ENCODE data around the gene DENND5B.

The DENND5B gene

DNA sequence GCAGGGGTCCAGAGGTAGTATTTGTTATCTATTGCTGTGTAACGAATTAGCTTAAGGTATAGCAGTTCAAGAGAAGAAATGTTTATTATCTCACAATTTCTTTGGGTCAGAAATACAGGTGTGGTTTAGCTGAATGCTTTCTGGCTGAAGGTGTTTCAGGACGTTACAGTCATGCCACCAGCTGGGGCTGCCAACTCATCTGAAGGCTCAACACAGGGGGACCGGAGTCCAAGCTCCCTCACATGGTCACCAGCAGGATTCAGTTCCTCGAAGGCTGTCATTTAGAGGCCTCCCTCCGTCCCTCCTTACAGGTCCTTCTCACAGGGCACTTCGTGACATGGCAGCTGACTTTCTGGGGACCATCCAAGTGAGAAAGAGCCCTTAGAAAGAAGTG is 227.5 kb downstream of the DENND5B start:
- Histone ChIP-seq H3K27me3 (ENCODE audit: control insufficient read depth in 1 of 2, insufficient read depth in 2 of 2, low read length in 2 of 2) (peaks cover 0 to 4% of the 10 kb centered on the region in 2 donors), H3K4me1 (ENCODE audit: control insufficient read depth, insufficient read depth, low read length) (no peaks in the 10 kb centered on the region), H3K4me3 (ENCODE audit: low read length in 2 of 2) (no peak overlapping the region), H3K9ac (ENCODE audit: low read length in 2 of 2) (no peak overlapping the region), H3K36me3 (ENCODE audit: control insufficient read depth in 2 of 2, insufficient read depth in 2 of 2, low read length in 2 of 2) (no peaks in the 10 kb centered on the region), H3K9me3 (ENCODE audit: control insufficient read depth in 2 of 2, low read length in 2 of 2) (no peaks in the 10 kb centered on the region), H3K27ac (ENCODE audit: low read length) (no peak overlapping the region)

DNA sequence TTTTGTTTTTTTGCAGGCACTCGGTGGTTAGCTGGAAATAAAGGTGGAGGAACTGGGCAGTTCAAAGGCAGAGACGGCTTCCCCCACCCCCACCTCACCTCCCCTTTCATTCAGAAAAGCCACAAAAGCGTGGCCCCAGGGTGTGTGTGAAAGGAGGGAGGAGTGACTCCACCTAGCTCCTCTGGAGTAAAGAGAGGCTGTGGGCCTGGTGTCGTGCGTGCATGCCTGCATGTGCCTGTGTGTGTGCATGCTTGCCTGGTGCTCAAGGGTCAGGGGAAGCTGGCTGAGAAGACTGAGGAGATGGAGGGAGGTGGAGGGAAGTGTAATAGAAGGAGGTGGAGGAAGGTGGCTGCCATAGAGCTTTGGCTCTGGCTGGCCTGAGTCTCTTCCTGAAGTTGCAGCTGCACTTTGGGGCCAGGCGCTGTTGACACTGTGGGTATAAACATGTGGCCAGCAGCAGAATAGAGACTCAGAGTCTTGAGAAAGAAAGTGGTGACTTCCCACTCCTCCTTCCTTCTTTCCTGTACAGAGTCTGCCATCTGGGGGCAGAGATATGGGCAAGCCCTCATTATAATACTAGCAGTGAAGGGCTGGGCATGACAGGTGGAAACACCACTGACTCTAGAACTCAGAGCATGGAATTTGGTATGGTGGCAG is 228.0 kb downstream of the DENND5B start:
- Histone ChIP-seq H3K36me3 (ENCODE audit: control insufficient read depth in 2 of 2, insufficient read depth in 2 of 2, low read length in 2 of 2) (no peaks in the 10 kb centered on the region), H3K9me3 (ENCODE audit: control insufficient read depth in 2 of 2, low read length in 2 of 2) (no peaks in the 10 kb centered on the region), H3K4me3 (ENCODE audit: low read length in 2 of 2) (no peak overlapping the region), H3K4me1 (ENCODE audit: control insufficient read depth, insufficient read depth, low read length) (no peaks in the 10 kb centered on the region), H3K9ac (ENCODE audit: low read length in 2 of 2) (no peak overlapping the region), H3K27me3 (ENCODE audit: control insufficient read depth in 1 of 2, insufficient read depth in 2 of 2, low read length in 2 of 2) (peaks cover 0 to 4% of the 10 kb centered on the region in 2 donors), H3K27ac (ENCODE audit: low read length) (no peak overlapping the region)

DNA sequence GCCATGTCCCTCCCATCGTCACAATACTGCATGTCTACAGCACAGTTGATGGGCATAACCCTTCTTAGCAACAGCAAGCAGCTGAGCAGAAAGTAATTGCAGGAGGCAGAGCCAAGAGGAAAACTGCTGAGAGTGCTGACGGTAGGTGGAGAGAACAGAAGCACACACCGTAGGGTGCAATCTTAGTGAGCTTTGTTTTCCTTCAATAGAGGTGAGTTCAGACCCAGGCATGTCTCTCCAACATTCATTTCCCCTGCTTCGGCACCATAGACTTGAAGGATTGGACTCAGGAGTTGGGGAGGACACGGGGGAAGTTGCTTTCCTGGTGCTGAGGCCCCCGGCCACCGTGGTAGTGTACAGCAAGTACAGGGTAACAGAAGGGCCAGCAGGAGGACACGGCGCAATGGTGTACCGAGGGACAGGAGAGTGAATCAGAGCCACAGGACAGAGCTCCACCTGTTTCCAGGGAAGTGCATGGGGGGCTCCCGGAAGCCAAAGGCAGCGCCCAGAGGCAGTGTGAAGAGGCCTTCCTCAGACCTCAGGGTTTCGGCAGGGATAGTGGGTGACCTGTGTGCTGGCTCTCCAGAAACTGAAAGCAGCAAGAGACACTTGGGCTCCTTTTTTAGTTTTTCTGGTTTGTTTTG is 228.7 kb downstream of the DENND5B start:
- Histone ChIP-seq H3K27ac (ENCODE audit: low read length) (no peak overlapping the region), H3K27me3 (ENCODE audit: control insufficient read depth in 1 of 2, insufficient read depth in 2 of 2, low read length in 2 of 2) (peaks cover 0 to 4% of the 10 kb centered on the region in 2 donors), H3K4me1 (ENCODE audit: control insufficient read depth, insufficient read depth, low read length) (no peaks in the 10 kb centered on the region), H3K36me3 (ENCODE audit: control insufficient read depth in 2 of 2, insufficient read depth in 2 of 2, low read length in 2 of 2) (no peaks in the 10 kb centered on the region), H3K4me3 (ENCODE audit: low read length in 2 of 2) (no peak overlapping the region), H3K9me3 (ENCODE audit: control insufficient read depth in 2 of 2, low read length in 2 of 2) (no peaks in the 10 kb centered on the region), H3K9ac (ENCODE audit: low read length in 2 of 2) (no peak overlapping the region)

DNA sequence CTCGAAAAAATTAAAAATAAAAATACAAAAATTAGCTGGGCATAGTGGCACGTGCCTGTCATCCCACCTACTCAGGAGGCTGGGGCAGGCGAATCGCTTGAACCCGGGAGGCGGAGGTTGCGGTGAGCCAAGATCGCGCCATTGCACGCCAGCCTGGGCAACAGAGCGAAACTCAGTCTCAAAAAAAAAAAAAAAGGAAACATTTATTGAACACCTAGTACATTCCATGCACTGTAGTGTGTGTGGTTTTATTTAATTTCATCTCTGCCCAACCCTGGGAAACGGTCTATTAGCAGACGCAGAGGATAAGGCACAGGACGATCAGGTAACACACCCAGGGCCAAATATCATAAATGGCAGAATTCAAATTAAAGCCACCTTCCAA is 229.2 kb downstream of the DENND5B start:
- Histone ChIP-seq H3K36me3 (ENCODE audit: control insufficient read depth in 2 of 2, insufficient read depth in 2 of 2, low read length in 2 of 2) (no peaks in the 10 kb centered on the region), H3K4me1 (ENCODE audit: control insufficient read depth, insufficient read depth, low read length) (no peaks in the 10 kb centered on the region), H3K27ac (ENCODE audit: low read length) (no peak overlapping the region), H3K27me3 (ENCODE audit: control insufficient read depth in 1 of 2, insufficient read depth in 2 of 2, low read length in 2 of 2) (peaks cover 0 to 4% of the 10 kb centered on the region in 2 donors), H3K9ac (ENCODE audit: low read length in 2 of 2) (no peak overlapping the region), H3K4me3 (ENCODE audit: low read length in 2 of 2) (no peak overlapping the region), H3K9me3 (ENCODE audit: control insufficient read depth in 2 of 2, low read length in 2 of 2) (no peaks in the 10 kb centered on the region)

DNA sequence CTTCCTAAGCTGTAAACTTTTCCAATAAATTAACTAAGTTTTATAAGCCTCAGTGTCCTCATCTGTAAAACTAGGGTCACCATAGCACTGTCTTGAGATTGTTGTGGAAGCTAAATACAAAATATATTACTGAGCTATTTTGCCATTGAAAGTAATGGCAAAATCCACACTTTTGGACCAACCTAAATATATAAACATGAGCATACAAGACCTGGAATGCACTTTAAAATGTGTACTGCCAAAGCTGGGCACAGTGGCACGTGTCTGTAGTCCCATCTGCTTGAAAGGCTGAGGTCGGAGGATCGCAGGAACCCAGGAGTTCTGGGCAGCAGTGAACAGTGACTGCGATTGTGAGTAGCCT is 235.2 kb downstream of the DENND5B start:
- H3K4me3 ChIP-seq (ENCODE audit: low read length in 2 of 2): no peak overlapping the region
- H3K9me3 ChIP-seq (ENCODE audit: control insufficient read depth in 2 of 2, low read length in 2 of 2): no peaks in the 10 kb centered on the region
- no peak overlapping the region for H3K27ac ChIP-seq (ENCODE audit: low read length)
- no peak overlapping the region for H3K9ac ChIP-seq (ENCODE audit: low read length in 2 of 2)
- no peaks in the 10 kb centered on the region for H3K4me1 ChIP-seq (ENCODE audit: control insufficient read depth, insufficient read depth, low read length)
- no peaks in the 10 kb centered on the region for H3K27me3 ChIP-seq (ENCODE audit: control insufficient read depth in 1 of 2, insufficient read depth in 2 of 2, low read length in 2 of 2)
- H3K36me3 ChIP-seq (ENCODE audit: control insufficient read depth in 2 of 2, insufficient read depth in 2 of 2, low read length in 2 of 2): no peaks in the 10 kb centered on the region

DNA sequence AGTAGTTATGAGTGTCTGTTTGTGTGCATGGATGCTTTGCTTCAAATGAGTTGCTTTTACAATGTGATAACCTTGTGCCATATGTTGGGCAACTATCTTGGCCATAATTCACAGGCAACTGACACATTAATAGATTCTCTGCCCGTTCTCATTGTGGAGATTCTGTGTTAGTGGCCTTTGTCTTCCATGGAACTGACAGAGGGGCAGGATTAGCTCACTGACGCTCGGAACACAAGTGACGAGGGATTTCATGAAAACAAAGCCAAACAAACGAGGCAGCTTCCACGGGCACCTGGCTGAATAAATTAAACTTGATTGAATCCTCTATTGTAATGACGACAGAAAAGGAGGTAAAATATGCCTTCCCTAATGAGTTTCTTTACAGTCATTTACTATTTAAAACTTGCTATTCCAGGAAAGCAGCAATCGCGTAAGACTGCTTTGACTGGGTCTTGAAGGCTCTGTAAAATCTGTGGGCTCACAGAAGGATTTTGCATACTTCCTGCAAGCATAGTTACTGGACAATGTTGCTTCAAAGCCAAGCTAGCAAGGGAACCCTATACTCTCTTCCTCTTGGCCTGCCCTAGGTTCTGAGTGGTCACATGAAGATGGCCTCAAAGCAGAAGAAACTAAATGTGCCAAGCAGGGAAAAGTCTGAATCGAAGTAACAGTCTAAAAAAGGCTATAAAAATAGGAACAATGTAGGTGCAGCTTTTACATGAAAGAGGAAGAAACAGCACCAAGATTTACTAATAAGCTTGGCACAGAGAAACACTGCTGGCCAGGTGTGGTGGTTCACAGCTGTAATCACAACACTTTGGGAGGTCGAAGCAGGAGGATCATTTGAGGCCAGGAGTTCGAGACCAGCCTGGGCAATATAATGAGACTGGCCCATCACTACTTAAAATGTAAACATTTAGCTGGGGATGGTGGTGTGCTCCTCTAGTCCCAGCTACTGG is 236.9 kb downstream of the DENND5B start:
- Histone ChIP-seq H3K4me3 (ENCODE audit: low read length in 2 of 2) (no peak overlapping the region), H3K27ac (ENCODE audit: low read length) (no peak overlapping the region), H3K36me3 (ENCODE audit: control insufficient read depth in 2 of 2, insufficient read depth in 2 of 2, low read length in 2 of 2) (no peaks in the 10 kb centered on the region), H3K9ac (ENCODE audit: low read length in 2 of 2) (no peak overlapping the region), H3K27me3 (ENCODE audit: control insufficient read depth in 1 of 2, insufficient read depth in 2 of 2, low read length in 2 of 2) (no peaks in the 10 kb centered on the region), H3K9me3 (ENCODE audit: control insufficient read depth in 2 of 2, low read length in 2 of 2) (no peaks in the 10 kb centered on the region), H3K4me1 (ENCODE audit: control insufficient read depth, insufficient read depth, low read length) (no peaks in the 10 kb centered on the region)

DNA sequence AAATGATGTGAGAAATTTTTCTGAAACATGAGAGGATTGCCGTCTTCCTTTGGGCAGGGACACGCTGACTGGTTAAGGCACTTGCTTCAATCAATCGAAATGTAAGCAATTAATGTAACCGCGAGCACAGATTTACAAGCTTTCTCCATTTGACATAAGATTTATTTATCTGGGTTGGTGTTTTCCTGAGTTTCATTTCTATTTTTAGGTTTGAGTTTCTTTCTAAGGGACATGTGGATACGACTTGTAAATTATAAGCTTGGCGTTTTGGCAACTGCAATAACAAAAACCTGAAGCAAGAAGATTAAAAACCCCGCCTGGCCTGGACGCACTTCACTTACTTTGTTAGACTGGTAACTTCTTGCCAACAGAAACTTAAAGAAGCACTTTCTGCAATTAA is 244.7 kb downstream of the DENND5B start:
- no peaks in the 10 kb centered on the region for H3K36me3 ChIP-seq (ENCODE audit: control insufficient read depth in 2 of 2, insufficient read depth in 2 of 2, low read length in 2 of 2)
- H3K27ac ChIP-seq (ENCODE audit: low read length): no peak overlapping the region
- H3K9me3 ChIP-seq (ENCODE audit: control insufficient read depth in 2 of 2, low read length in 2 of 2): no peaks in the 10 kb centered on the region
- H3K27me3 ChIP-seq (ENCODE audit: control insufficient read depth in 1 of 2, insufficient read depth in 2 of 2, low read length in 2 of 2): no peaks in the 10 kb centered on the region
- peak overlapping the region in 1 of 2 donors; percentile 9 for H3K4me3 ChIP-seq (ENCODE audit: low read length in 2 of 2)
- no peak overlapping the region for H3K9ac ChIP-seq (ENCODE audit: low read length in 2 of 2)
- peaks cover 6% of the 10 kb centered on the region for H3K4me1 ChIP-seq (ENCODE audit: control insufficient read depth, insufficient read depth, low read length)

DNA sequence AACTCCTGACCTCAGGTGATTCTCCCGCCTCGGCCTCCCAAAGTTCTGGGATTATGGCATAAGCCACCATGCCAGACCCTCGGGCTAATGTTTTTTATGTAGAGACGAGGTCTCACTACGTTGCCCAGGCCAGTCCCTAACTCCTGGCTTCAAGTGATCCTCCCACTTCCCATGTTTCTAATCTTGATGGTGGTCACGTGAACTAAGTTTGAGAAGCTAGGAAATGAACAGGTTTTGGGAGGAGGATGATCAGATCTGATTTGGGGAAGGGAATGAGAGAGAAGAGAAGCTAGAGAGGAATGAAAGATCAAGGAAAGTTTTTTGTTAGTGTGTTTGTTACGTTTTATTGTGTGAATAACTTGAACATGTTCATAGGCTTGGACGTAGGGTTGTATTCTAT is 247.8 kb downstream of the DENND5B start:
- H3K4me3 ChIP-seq (ENCODE audit: low read length in 2 of 2): no peak overlapping the region
- H3K36me3 ChIP-seq (ENCODE audit: control insufficient read depth in 2 of 2, insufficient read depth in 2 of 2, low read length in 2 of 2): no peaks in the 10 kb centered on the region
- no peak overlapping the region for H3K27ac ChIP-seq (ENCODE audit: low read length)
- peaks cover 6% of the 10 kb centered on the region for H3K4me1 ChIP-seq (ENCODE audit: control insufficient read depth, insufficient read depth, low read length)
- H3K9me3 ChIP-seq (ENCODE audit: control insufficient read depth in 2 of 2, low read length in 2 of 2): no peaks in the 10 kb centered on the region
- no peak overlapping the region for H3K9ac ChIP-seq (ENCODE audit: low read length in 2 of 2)
- H3K27me3 ChIP-seq (ENCODE audit: control insufficient read depth in 1 of 2, insufficient read depth in 2 of 2, low read length in 2 of 2): no peaks in the 10 kb centered on the region

DNA sequence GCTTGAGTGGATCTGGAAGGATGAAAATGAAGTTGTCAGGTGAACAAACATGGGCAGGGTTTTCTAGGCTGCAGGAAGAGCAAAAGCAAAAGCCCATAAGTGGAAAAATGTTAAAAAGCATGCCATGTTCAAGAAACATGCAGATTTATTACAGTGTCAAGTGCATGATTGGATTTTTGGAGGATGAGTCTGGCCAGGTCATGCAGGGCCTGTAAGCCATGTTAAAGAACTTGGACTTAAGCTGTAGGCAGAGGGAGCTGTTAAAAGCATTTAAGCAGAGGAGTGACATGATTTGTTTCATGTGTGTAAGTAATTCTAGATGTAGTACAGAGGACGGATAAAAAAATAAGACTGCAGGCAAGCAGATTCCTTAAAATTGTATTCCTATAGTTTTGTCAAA is 248.7 kb downstream of the DENND5B start:
- peaks cover 6% of the 10 kb centered on the region for H3K4me1 ChIP-seq (ENCODE audit: control insufficient read depth, insufficient read depth, low read length)
- H3K27ac ChIP-seq (ENCODE audit: low read length): no peak overlapping the region

DNA sequence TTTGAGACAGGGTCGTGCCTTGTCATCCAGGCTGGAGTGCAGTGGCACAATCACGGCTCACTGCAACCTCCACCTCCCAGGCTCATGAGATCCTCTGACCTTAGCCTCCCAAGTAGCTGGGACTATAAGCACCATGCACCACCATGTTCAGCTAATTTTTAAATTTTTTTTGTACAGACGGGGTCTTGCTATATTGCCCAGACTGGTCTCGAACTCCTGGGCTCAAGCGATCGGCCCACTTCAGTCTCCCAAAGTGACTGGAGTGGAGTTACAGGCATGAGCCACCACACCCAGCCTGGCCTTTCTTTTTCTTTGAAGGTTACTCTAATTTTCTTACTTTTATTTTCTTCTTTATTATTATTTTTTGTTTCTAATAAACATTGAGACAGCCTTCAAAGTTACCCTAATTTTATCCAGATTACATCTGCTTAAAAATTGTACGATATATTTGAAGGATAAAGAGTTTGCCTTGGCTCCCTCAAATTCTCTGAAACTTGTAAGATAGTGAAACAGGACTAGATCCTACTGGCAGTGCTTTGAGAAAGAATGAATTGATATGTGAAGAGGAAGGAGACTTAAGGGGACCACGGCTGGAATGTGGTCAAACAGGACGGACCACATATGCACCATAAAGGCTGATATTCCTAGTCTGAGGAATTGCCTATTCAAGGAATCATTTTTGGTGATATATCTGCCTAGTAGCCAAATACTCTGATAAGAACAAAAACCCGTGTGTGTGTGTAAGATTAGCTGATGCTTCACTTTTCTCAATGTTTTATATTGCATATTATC is 250.9 kb downstream of the DENND5B start:
- no peak overlapping the region for H3K9ac ChIP-seq (ENCODE audit: low read length in 2 of 2)
- no peaks in the 10 kb centered on the region for H3K27me3 ChIP-seq (ENCODE audit: control insufficient read depth in 1 of 2, insufficient read depth in 2 of 2, low read length in 2 of 2)
- H3K4me3 ChIP-seq (ENCODE audit: low read length in 2 of 2): no peak overlapping the region

More for the DNA sequence above, 248.7 kb downstream of the DENND5B start:
- Histone ChIP-seq H3K9ac (ENCODE audit: low read length in 2 of 2) (no peak overlapping the region), H3K36me3 (ENCODE audit: control insufficient read depth in 2 of 2, insufficient read depth in 2 of 2, low read length in 2 of 2) (no peaks in the 10 kb centered on the region), H3K4me3 (ENCODE audit: low read length in 2 of 2) (no peak overlapping the region), H3K27me3 (ENCODE audit: control insufficient read depth in 1 of 2, insufficient read depth in 2 of 2, low read length in 2 of 2) (no peaks in the 10 kb centered on the region), H3K9me3 (ENCODE audit: control insufficient read depth in 2 of 2, low read length in 2 of 2) (no peaks in the 10 kb centered on the region)

More for the DNA sequence above, 250.9 kb downstream of the DENND5B start:
- Histone ChIP-seq H3K36me3 (ENCODE audit: control insufficient read depth in 2 of 2, insufficient read depth in 2 of 2, low read length in 2 of 2) (no peaks in the 10 kb centered on the region), H3K4me1 (ENCODE audit: control insufficient read depth, insufficient read depth, low read length) (peaks cover 3% of the 10 kb centered on the region), H3K27ac (ENCODE audit: low read length) (no peak overlapping the region), H3K9me3 (ENCODE audit: control insufficient read depth in 2 of 2, low read length in 2 of 2) (no peaks in the 10 kb centered on the region)
